BJ (cell line): ENCODE measurements around the gene PGBD5. TPM values are rescaled to one million over a fixed set of nuclear protein-coding genes. Genes with fewer than 3 reads are reported as not detected.

Experiments
- CTCF ChIA-PET: fragments of 350-600 bp; formaldehyde crosslinking; extraction: SDS; loops from one replicate; lab custom pipeline; 2021; ENCODE audit warnings: antibody characterized with exemption, inconsistent platforms; lab: Yijun Ruan, JAX
- POLR2A ChIA-PET: fragments of 300-600 bp; sonication (Branson Sonifier 250); formaldehyde crosslinking; extraction: SDS; loops from one replicate; lab custom pipeline; 2021; ENCODE audit warnings: antibody characterized with exemption; lab: Charles Lee
- DNase-seq: peaks from one replicate; pipeline ENCODE4 v3.0.0-alpha.2; 2011; ENCODE audit warnings: low read depth
- H3K27me3 ChIP-seq: 2 replicates; pipeline ENCODE4 v1.6.0; 2011; ENCODE audit warnings: low read length; ENCODE audit not compliant: control insufficient read depth, insufficient read depth
- H3K36me3 ChIP-seq: 2 replicates; pipeline ENCODE4 v1.5.1; 2011; ENCODE audit warnings: low read length; ENCODE audit not compliant: control insufficient read depth, insufficient read depth
- H3K4me3 ChIP-seq: 2 replicates; pipeline ENCODE4 v1.5.1; 2011; ENCODE audit warnings: low read depth, mild to moderate bottlenecking, control low read depth, low read length
- polyA plus RNA-seq: library from polyadenylated mRNA; depleted of rRNA; stranded (reverse); fragments of >200 nt; gene quantifications from 2 replicates; pipeline ENCODE4 v1.2.3, GENCODE V29; 2011
- TF ChIP-seq, protein P1 (sequence below): IDR thresholded peaks from 2 replicates; pipeline ENCODE4 v1.5.1; 2011; ENCODE audit warnings: low read depth, mild to moderate bottlenecking, control low read depth, inconsistent platforms, low read length, moderate library complexity; ENCODE audit not compliant: insufficient read depth

Gene PGBD5
- polyA plus RNA-seq, 1 experiment, result 0.07 TPM

DNA sequence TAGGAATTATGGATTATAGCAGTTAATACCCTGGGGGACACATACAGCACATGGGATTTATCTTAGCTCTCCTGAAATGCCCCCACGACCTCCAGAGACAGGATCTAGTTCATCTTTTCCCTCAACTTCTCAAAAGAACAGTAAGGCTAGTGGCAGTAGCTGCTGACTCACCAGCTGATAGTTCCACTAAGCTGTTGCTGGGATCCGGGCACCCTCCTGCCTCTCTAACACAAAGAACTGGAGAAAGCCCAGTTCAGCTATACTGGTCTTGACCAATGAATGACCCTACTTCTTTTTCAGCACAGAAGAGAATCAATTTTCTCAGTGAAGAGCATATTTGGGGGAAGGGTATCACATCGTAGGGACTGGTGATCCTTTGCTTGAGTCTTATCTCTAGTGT lies 84.1 kb downstream of the PGBD5 start:
- ChIA-PET POLR2A (no interaction called here), CTCF (no interaction called here)
- DNase-seq, result no peak

DNA sequence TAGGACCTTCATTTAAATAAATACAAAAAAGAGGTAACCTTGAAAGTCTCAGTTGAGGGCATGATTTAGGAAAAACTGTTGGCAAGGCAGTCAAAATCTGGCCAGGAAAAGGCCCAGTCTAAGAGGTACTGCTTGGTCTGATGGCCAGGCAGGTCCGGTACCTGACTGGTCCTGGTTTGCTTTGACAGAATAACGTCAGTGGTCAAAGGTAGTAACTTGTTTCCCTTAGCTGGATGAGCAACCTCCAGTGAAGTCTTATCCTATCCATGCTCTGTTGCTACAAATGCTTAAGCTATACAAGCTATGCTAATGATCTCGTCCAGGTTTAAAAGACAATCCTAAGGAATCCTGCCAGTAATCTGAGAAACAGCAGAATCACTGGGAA lies 85.0 kb downstream of the PGBD5 start:
- no peaks in the 10 kb centered on the region for H3K36me3 ChIP-seq
- DNase-seq, result no peak
- H3K4me3 ChIP-seq, result no peak overlapping the region
- ChIA-PET POLR2A (no interaction called here), CTCF (interaction anchor here (0.6 to 0.7 kb wide), 2 partner anchors 12 to 685 kb away, joined by 3 read pairs; no protein-coding TSS in a partner anchor)
- TF ChIP-seq, protein P1, sequence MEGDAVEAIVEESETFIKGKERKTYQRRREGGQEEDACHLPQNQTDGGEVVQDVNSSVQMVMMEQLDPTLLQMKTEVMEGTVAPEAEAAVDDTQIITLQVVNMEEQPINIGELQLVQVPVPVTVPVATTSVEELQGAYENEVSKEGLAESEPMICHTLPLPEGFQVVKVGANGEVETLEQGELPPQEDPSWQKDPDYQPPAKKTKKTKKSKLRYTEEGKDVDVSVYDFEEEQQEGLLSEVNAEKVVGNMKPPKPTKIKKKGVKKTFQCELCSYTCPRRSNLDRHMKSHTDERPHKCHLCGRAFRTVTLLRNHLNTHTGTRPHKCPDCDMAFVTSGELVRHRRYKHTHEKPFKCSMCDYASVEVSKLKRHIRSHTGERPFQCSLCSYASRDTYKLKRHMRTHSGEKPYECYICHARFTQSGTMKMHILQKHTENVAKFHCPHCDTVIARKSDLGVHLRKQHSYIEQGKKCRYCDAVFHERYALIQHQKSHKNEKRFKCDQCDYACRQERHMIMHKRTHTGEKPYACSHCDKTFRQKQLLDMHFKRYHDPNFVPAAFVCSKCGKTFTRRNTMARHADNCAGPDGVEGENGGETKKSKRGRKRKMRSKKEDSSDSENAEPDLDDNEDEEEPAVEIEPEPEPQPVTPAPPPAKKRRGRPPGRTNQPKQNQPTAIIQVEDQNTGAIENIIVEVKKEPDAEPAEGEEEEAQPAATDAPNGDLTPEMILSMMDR, result no peak
- H3K27me3 ChIP-seq, result no peaks in the 10 kb centered on the region

More for the DNA sequence above, 84.1 kb downstream of the PGBD5 start:
- TF ChIP-seq, protein P1, result no peak
- Histone ChIP-seq H3K36me3 (no peaks in the 10 kb centered on the region), H3K27me3 (no peaks in the 10 kb centered on the region), H3K4me3 (no peak overlapping the region)

DNA sequence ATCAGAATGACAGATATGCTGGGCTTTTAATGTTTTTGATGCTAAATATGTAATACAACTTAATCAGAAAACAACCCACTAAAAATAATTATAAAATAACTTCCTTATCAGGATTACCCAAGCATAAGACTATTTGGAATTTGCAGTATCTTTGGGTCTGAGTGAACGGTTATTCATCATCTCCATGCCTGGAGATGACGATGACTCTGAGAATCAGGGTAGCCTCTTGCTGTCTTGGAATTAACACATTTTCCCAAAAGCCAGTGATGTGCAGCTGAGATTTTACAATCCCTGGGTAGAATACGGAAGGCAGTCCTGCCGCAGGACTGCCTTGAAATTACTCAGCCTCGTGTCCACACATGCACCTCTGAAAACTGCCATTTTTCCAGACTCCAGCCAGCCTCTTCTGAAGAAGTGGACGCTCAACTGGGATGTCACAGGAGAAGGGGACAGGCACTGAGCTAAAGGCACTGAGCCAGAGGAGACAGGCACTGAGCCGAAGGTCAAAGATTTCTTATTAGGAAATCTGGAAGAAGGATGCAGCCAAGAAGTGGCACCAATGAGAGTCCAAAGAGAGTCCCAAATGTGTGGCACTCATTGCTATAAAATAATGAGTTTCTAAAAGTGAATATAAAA lies 85.5 kb downstream of the PGBD5 start:
- TF ChIP-seq, protein P1, result no peak
- no peak for DNase-seq
- Histone ChIP-seq H3K27me3 (no peaks in the 10 kb centered on the region), H3K36me3 (no peaks in the 10 kb centered on the region), H3K4me3 (no peak overlapping the region)
- ChIA-PET CTCF (no interaction called here), POLR2A (no interaction called here)

GRCh38 chr1:230339033-230339432 lies 87.1 kb downstream of the PGBD5 start:
- TF ChIP-seq, protein P1, result no peak
- no peaks in the 10 kb centered on the region for H3K27me3 ChIP-seq
- no peak for DNase-seq
- ChIA-PET POLR2A (no interaction called here), CTCF (no interaction called here)
- H3K36me3 ChIP-seq, result no peaks in the 10 kb centered on the region
- H3K4me3 ChIP-seq, result no peak overlapping the region

DNA sequence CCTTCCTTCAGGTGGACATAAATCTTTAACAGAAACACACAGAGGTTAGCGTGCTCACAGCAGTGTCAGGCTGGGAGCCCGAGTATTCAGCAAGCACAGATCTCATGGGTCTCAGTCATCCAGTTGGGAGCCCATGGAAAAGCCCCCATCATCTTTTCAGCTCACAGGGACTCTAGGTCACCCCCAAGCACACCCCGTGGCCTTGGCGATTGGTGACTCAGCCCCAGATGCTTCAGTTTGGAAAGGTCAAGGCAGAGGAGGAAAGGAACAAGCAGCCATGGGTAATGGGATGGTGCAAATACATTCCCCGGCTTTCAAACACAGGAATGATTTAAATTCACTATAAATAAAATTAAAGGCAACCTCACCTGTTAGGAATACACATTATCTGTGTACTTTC lies 88.9 kb downstream of the PGBD5 start:
- Histone ChIP-seq H3K36me3 (no peaks in the 10 kb centered on the region), H3K4me3 (no peak overlapping the region), H3K27me3 (no peaks in the 10 kb centered on the region)
- TF ChIP-seq, protein P1, result no peak
- ChIA-PET CTCF (no interaction called here), POLR2A (no interaction called here)
- DNase-seq, result no peak
